ENCODE data around the gene PAX7.

Gene PAX7

DNA sequence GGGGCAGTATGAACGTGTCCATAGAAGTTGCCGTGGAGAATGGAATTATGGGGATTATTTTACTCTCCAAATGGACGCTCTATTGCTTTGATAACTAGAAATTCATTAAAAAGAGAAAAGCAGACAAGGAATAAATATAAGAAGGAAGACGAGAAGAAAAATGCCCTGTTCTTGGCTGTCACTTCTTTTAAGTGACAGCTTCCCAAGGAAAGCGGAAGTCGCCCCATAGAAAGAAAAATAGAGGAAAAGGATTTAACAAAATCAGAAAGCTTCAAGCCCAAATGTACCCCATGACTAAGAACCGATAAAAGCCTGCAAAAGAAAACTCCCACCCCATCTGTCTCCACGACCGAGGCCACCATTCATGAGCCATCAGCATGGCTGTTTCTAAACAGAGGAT lies 143.1 kb downstream of the PAX7 start:
- H3K27ac ChIP-seq = no peak overlapping the region
- TF ChIP-seq ZFX (IDR thresholded peaks at IDR 0.05) = no peak
- TF ChIP-seq, protein P1, sequence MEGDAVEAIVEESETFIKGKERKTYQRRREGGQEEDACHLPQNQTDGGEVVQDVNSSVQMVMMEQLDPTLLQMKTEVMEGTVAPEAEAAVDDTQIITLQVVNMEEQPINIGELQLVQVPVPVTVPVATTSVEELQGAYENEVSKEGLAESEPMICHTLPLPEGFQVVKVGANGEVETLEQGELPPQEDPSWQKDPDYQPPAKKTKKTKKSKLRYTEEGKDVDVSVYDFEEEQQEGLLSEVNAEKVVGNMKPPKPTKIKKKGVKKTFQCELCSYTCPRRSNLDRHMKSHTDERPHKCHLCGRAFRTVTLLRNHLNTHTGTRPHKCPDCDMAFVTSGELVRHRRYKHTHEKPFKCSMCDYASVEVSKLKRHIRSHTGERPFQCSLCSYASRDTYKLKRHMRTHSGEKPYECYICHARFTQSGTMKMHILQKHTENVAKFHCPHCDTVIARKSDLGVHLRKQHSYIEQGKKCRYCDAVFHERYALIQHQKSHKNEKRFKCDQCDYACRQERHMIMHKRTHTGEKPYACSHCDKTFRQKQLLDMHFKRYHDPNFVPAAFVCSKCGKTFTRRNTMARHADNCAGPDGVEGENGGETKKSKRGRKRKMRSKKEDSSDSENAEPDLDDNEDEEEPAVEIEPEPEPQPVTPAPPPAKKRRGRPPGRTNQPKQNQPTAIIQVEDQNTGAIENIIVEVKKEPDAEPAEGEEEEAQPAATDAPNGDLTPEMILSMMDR (conservative IDR thresholded peaks at IDR 0.05) = no peak

DNA sequence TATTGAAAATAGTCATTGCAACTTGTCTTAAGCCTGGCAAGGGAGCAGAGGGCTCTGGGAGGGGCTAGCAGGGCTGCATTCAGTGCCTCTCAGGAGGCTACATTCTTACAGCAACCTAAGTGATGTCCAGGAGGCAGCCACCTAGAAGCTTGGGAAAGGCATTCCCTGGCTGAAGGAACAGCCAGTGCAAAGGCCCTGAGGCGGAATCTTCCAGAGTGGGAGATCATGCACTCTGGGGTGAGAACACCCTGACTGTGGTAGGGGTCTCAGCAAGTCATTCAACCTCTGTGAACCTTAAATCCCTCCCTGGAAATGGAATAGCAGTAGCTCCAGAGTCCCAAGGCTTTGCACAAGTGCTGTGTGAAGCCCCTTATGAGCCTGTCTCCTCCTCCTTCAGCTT lies 144.7 kb downstream of the PAX7 start:
- no peak overlapping the region for H3K27ac ChIP-seq
- TF ChIP-seq, protein P1 (conservative IDR thresholded peaks at IDR 0.05) = no peak
- no peak for TF ChIP-seq ZFX (IDR thresholded peaks at IDR 0.05)

DNA sequence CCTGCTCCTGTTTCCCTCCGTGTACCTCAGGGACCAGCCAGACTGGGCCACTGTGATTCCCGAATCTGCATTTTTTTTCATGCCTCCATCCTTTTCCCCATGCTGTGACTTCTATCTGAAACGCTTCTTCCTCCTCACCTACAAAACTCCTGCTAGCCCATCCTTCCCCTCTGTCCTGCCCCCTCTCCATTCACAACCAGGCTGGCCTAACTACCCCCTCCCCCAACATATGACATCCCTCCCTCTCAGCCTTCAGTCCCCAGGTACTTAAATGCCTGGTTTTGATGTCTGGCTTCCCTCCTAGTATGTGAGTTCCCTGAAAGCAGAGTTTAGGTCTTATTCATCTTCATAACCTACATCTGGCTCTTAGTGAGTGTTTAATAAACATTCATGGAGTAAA lies 146.1 kb downstream of the PAX7 start:
- no peak for TF ChIP-seq ZFX (IDR thresholded peaks at IDR 0.05)
- TF ChIP-seq, protein P1 (conservative IDR thresholded peaks at IDR 0.05) = no peak
- H3K27ac ChIP-seq = no peak overlapping the region

DNA sequence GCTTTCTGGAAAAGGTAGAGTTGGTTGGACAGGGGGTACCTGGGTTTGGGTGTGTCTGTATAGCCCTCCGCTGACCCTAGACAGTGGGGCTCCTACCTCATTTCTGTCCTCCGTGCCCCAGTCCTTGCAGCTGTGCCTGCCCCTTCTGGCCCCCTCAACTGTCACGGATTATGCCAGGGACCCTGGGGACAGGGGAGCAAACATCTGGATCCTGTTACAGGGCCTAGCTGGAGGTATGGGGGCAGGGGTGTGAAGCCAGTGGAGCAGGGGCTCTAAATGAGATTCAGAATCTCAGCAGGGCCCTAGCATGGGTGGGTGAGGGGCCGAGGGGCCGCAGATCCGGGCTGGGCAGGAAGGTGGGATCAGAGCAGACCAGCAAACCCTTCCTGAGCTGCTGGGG lies 147.8 kb downstream of the PAX7 start:
- H3K27ac ChIP-seq = no peak overlapping the region
- TF ChIP-seq ZFX (IDR thresholded peaks at IDR 0.05) = no peak
- TF ChIP-seq, protein P1 (conservative IDR thresholded peaks at IDR 0.05) = no peak

DNA sequence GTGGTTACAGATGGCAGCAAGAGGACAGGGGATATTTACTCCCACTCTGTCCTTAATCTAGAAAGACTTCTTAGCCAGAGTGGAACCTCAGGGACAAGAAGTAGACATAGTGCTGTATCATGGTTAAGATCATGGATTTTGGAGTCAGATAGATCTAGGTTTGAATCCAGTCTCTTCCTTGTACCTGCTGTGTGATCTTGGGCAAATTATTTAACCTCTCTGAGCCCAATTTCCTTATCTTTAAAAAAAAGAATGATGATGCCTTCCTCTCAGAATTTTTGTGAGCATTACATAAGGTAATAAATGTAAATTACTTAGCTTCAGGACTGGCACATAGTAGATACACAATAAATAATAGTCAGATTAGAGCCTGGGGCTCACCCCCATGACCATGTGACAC lies 150.4 kb downstream of the PAX7 start:
- H3K27ac ChIP-seq = no peak overlapping the region
- TF ChIP-seq, protein P1 (conservative IDR thresholded peaks at IDR 0.05) = no peak
- no peak for TF ChIP-seq ZFX (IDR thresholded peaks at IDR 0.05)

DNA sequence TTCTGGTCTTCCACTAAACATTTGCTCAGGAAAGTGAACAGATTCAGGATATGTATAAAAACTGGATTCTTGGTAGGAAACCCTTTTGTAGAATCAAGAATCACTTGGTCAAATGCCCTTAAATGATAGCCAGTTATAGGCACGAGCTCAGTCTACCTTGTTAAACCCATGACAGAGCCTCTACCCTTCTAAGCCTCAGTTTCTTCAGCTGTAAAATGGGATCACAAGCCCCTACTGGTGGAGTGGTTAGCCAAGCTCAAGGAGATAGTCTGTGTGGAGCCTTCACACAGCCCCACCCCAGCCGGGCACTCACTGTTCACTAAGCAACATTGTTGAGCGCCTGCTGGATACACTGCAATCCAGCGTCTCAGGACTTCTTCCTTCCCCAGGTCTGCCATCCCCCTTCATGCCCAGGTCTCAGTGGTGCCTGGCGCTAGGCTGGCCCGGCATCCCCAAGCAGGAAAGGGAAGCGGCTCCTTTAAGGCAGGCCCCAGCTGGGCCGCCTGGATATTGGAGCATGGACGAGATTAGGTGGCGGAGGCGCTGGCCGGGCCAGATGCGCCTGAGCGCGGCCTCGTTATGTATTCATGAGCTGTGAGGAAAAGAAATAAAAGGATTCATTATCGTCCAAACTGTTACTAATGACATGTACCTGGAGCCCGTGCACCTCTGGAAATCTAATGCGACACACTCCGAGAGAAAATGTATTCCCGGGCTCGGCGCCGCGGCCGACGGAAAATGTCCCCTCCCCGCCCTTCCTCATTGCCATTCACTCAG lies 153.2 kb downstream of the PAX7 start:
- TF ChIP-seq, protein P1 (conservative IDR thresholded peaks at IDR 0.05) = no peak
- no peak for TF ChIP-seq ZFX (IDR thresholded peaks at IDR 0.05)
- no peak overlapping the region for H3K27ac ChIP-seq

DNA sequence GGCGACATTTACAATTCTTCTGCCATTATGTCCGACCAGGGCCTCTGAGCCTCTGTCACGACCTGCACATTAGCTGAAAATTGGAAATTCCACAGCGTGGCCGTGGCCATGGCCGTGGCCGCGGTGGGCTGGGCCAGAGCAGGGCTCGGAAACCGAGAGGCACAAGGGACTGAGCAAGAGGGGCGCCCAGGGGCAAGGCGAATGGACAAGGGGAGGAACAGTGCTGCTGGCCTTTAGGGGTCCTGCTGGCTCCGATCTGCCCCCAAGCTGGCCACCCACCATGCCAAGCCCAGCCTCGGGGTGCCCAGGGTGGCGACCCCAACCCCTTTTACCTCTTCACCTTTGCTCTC lies 153.8 kb downstream of the PAX7 start:
- H3K27ac ChIP-seq = no peak overlapping the region
- no peak for TF ChIP-seq ZFX (IDR thresholded peaks at IDR 0.05)
- TF ChIP-seq, protein P1 (conservative IDR thresholded peaks at IDR 0.05) = no peak

Data from C4-2B (cell line).